ENCODE data around the gene EDIL3. TPM values are rescaled to one million over a fixed set of nuclear protein-coding genes. Genes with fewer than 3 reads are reported as not detected.

The EDIL3 gene
- total RNA-seq, 2 experiments from 2014 or later: not detected

GRCh38 chr5:83988293-83988685, 396.4 kb downstream of the EDIL3 start:
- Mint-ChIP-seq H3K4me3 (no peak overlapping the region), H3K4me1 (ENCODE audit: low read depth) (no peaks in the 10 kb centered on the region), H3K27ac (no peak overlapping the region), H3K27me3 (no peaks in the 10 kb centered on the region), H3K36me3 (ENCODE audit: low read depth) (no peaks in the 10 kb centered on the region), H3K9me3 (peaks cover 3% of the 10 kb centered on the region)
- no peak for TF ChIP-seq CTCF (IDR thresholded peaks at IDR 0.05)
- POLR2A ChIA-PET: no interaction called here
- no peak overlapping the region for H3K4me3 ChIP-seq (ENCODE audit: low read length)
- no peak for DNase-seq
- H3K9me3 ChIP-seq (ENCODE audit: control insufficient read depth in 1 of 2, insufficient read depth in 1 of 2, low read length in 2 of 2): no peaks in the 10 kb centered on the region
- no peaks in the 10 kb centered on the region for H3K27me3 ChIP-seq (ENCODE audit: control insufficient read depth in 1 of 2, insufficient read depth in 2 of 2, low read length in 2 of 2)
- intact Hi-C loops (cut with DNase I, micrococcal nuclease): no loop called here
- no peaks in the 10 kb centered on the region for H3K36me3 ChIP-seq (ENCODE audit: insufficient read depth, low read length)
- H3K27ac ChIP-seq (ENCODE audit: low read depth in 1 of 2, low read length in 2 of 2): no peak overlapping the region
- no peak for ATAC-seq (ENCODE audit: poor library complexity)
- H3K4me1 ChIP-seq (ENCODE audit: insufficient read depth, low read length): no peaks in the 10 kb centered on the region
- CTCF ChIA-PET: no interaction called here

DNA sequence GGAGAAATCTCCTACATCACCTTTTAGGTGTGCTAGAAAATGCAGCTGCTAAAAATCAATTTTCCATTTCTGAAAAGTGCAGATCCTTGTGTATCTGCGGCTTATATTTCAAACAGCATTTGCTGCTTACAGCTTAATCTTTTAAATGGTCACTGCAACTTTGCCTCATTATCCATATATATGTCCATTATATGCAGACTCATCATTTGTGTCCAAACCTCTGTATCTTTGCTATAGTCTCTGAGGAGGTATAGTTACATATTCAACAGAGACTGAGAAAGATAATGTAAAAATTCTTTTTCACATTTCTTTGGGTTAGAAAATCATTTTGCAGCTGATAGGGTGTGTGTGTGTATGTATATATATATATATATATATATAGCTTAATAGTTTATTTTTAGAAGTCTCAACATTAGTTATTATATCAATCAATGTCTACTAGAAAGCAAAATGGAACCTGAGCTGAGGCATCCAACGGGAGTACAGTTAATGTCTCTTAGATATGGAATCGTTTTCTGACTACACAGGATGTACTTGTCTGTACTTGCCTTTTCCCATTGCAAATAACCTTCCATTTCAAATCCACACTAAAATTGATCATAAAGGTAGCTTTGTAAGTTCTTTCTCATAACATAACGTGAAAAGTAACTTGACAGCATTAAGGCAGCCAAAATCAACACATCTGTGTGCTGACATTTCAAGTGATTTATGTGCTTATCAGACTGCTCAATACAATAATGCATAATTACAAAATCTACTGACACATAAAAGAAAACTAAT, 397.0 kb downstream of the EDIL3 start:
- ChIA-PET POLR2A (no interaction called here), CTCF (no interaction called here)
- H3K36me3 ChIP-seq (ENCODE audit: insufficient read depth, low read length): no peaks in the 10 kb centered on the region
- Mint-ChIP-seq H3K4me1 (ENCODE audit: low read depth) (no peaks in the 10 kb centered on the region), H3K9me3 (peaks cover 3% of the 10 kb centered on the region), H3K4me3 (no peak overlapping the region), H3K27me3 (no peaks in the 10 kb centered on the region), H3K27ac (no peak overlapping the region), H3K36me3 (ENCODE audit: low read depth) (no peaks in the 10 kb centered on the region)
- no peak for DNase-seq
- no peak overlapping the region for H3K27ac ChIP-seq (ENCODE audit: low read depth in 1 of 2, low read length in 2 of 2)
- ATAC-seq (ENCODE audit: poor library complexity): no peak
- no peaks in the 10 kb centered on the region for H3K27me3 ChIP-seq (ENCODE audit: control insufficient read depth in 1 of 2, insufficient read depth in 2 of 2, low read length in 2 of 2)
- no peaks in the 10 kb centered on the region for H3K9me3 ChIP-seq (ENCODE audit: control insufficient read depth in 1 of 2, insufficient read depth in 1 of 2, low read length in 2 of 2)
- no peak overlapping the region for H3K4me3 ChIP-seq (ENCODE audit: low read length)
- no peaks in the 10 kb centered on the region for H3K4me1 ChIP-seq (ENCODE audit: insufficient read depth, low read length)
- intact Hi-C loops (cut with DNase I, micrococcal nuclease): no loop called here
- no peak for TF ChIP-seq CTCF (IDR thresholded peaks at IDR 0.05)

GRCh38 chr5:83983852-83984251, 400.8 kb downstream of the EDIL3 start:
- no peaks in the 10 kb centered on the region for H3K9me3 ChIP-seq (ENCODE audit: control insufficient read depth in 1 of 2, insufficient read depth in 1 of 2, low read length in 2 of 2)
- no peaks in the 10 kb centered on the region for H3K36me3 ChIP-seq (ENCODE audit: insufficient read depth, low read length)
- ChIA-PET CTCF (no interaction called here), POLR2A (no interaction called here)
- TF ChIP-seq CTCF (IDR thresholded peaks at IDR 0.05): no peak
- no peak for ATAC-seq (ENCODE audit: poor library complexity)
- H3K27me3 Mint-ChIP-seq: no peaks in the 10 kb centered on the region
- DNase-seq: no peak
- no peaks in the 10 kb centered on the region for H3K36me3 Mint-ChIP-seq (ENCODE audit: low read depth)
- H3K27ac Mint-ChIP-seq: no peak overlapping the region
- H3K4me1 Mint-ChIP-seq (ENCODE audit: low read depth): no peaks in the 10 kb centered on the region
- H3K4me1 ChIP-seq (ENCODE audit: insufficient read depth, low read length): no peaks in the 10 kb centered on the region
- no peak overlapping the region for H3K4me3 ChIP-seq (ENCODE audit: low read length)
- no peak overlapping the region for H3K4me3 Mint-ChIP-seq
- H3K27me3 ChIP-seq (ENCODE audit: control insufficient read depth in 1 of 2, insufficient read depth in 2 of 2, low read length in 2 of 2): no peaks in the 10 kb centered on the region
- H3K27ac ChIP-seq (ENCODE audit: low read depth in 1 of 2, low read length in 2 of 2): no peak overlapping the region
- H3K9me3 Mint-ChIP-seq: no peaks in the 10 kb centered on the region
- intact Hi-C loops (cut with DNase I, micrococcal nuclease): no loop called here

Data from CD4-positive, alpha-beta T cell (primary cell).